Activated CD4-positive, alpha-beta T cell treated with anti-CD3 and anti-CD28 coated beads, Interleukin-2, Interleukin-6, amounts not matched to agents 100 ng/mL and 50 ng/mL, durations not matched to agents 16 hours and 8 hours (primary cell): ENCODE results near the gene DHX30.
"Not testable (repeated sequence)": the region's sequence is repeated elsewhere in the genome, so short reads cannot be mapped to it uniquely, and the experiment has no call there.

Experiments used
- DNase-seq: peaks from one replicate; pipeline ENCODE4 v3.0.0-alpha.2; 2020

The DHX30 gene, protein sequence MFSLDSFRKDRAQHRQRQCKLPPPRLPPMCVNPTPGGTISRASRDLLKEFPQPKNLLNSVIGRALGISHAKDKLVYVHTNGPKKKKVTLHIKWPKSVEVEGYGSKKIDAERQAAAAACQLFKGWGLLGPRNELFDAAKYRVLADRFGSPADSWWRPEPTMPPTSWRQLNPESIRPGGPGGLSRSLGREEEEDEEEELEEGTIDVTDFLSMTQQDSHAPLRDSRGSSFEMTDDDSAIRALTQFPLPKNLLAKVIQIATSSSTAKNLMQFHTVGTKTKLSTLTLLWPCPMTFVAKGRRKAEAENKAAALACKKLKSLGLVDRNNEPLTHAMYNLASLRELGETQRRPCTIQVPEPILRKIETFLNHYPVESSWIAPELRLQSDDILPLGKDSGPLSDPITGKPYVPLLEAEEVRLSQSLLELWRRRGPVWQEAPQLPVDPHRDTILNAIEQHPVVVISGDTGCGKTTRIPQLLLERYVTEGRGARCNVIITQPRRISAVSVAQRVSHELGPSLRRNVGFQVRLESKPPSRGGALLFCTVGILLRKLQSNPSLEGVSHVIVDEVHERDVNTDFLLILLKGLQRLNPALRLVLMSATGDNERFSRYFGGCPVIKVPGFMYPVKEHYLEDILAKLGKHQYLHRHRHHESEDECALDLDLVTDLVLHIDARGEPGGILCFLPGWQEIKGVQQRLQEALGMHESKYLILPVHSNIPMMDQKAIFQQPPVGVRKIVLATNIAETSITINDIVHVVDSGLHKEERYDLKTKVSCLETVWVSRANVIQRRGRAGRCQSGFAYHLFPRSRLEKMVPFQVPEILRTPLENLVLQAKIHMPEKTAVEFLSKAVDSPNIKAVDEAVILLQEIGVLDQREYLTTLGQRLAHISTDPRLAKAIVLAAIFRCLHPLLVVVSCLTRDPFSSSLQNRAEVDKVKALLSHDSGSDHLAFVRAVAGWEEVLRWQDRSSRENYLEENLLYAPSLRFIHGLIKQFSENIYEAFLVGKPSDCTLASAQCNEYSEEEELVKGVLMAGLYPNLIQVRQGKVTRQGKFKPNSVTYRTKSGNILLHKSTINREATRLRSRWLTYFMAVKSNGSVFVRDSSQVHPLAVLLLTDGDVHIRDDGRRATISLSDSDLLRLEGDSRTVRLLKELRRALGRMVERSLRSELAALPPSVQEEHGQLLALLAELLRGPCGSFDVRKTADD

GRCh38 chr3:47802734-47803479, at the start of gene DHX30:
TSS of gene DHX30 (plus strand) at chr3:47803138. CDS start at chr3:47810684, 7,546 bp downstream.
- peak; percentile 91 for DNase-seq

GRCh38 chr3:47758261-47759025, 44.5 kb upstream of the DHX30 start:
- DNase-seq: no peak

DNA sequence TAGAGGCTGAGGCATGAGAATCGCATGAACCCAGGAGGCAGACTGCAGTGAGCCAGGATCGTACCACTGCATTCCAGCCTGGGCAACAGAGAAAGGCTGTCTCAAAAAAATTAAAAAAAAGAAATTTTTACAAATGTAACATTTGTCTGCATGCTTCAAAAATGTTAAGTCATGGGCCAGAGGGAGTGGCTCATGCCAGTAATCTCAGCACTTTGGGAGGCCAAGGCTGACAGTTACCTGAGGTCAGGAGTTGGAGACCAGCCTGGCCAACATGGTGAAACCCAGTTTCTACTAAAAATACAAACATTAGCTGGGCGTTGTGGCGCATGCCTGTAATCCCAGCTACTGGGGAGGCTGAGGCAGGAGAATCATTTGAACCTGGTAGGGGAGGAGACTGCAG, 42.7 kb upstream of the DHX30 start:
- DNase-seq: not testable (repeated sequence)

DNA sequence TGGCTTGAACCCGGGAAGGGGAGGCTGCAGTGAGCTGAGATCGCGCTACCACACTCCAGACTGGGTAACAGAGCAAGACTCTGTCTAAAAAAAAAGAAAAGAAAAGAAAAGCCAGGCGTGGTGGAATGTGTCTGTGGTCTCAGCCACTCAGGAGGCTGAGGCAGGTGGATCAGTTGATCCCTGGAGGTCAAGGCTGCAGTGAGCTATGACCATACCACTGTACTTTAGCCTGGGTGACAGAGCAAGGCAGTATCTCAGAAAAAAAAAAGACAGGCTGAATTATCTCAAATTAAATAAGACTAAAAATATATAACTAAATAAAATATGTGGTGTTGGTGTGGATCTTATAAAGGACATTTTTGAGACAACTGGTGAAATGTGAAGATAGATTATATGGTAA, 41.9 kb upstream of the DHX30 start:
- DNase-seq: no peak

DNA sequence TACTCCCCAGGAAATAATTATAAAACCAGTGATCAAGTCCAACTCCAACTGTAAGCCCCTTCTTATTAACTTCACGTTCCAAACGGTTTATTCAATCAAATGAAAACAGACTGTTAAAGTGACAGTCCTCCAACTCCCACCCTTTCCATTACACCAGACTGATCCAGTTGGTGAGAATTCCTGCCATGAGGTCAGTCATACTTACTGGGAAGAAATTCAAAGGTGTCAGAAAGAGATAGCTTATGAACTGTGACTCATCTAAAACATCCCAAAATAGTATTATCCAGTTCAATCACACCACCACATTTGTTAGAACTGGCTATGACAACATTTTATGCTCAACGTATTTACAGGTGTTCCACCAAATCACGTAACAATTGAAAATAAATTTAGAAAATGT, 40.7 kb upstream of the DHX30 start:
- no peak for DNase-seq

- DNase-seq: no peak
Observed at GRCh38 chr3:47766186-47766585, 36.8 kb upstream of the DHX30 start.

DNA sequence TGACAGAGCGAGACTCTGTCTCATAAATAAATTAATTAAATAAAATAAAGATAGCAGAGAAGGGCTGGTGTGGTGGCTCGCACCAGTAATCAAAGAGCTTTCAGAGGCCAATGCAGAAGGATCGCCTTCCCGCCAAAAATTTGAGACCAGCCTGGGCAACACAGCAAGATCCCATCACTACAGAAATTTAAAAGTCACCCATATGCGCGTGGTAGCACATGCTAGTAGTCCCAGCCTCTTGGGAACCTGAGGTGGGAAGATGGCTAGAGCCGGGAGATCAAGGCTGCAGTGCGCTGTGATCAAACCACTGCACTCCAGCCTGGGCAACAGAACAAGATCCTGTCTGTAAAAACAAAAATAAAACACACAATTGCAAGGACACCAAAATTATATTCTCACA, 30.9 kb upstream of the DHX30 start:
- no peak for DNase-seq

GRCh38 chr3:47772788-47773187, 30.1 kb upstream of the DHX30 start:
- DNase-seq: no peak

DNA sequence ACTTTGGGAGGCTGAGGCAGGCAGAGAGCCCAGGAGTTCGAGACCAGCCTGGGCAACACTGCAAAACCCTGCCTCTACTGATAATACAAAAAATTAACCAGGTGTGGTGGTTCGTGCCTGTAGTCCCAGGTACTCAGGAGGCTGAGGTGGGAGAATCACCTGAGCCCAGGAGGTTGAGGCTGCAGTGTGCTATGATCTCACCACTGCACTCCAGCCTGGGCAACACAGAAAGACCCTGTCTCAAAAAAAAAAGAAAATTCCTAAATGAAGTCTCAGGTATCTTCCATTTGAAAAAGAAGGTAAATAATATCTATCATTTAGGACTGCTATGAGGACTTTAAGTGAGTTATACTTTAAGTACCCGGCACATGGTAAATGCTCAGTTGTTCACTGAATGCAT, 24.2 kb upstream of the DHX30 start:
- DNase-seq: no peak

DNA sequence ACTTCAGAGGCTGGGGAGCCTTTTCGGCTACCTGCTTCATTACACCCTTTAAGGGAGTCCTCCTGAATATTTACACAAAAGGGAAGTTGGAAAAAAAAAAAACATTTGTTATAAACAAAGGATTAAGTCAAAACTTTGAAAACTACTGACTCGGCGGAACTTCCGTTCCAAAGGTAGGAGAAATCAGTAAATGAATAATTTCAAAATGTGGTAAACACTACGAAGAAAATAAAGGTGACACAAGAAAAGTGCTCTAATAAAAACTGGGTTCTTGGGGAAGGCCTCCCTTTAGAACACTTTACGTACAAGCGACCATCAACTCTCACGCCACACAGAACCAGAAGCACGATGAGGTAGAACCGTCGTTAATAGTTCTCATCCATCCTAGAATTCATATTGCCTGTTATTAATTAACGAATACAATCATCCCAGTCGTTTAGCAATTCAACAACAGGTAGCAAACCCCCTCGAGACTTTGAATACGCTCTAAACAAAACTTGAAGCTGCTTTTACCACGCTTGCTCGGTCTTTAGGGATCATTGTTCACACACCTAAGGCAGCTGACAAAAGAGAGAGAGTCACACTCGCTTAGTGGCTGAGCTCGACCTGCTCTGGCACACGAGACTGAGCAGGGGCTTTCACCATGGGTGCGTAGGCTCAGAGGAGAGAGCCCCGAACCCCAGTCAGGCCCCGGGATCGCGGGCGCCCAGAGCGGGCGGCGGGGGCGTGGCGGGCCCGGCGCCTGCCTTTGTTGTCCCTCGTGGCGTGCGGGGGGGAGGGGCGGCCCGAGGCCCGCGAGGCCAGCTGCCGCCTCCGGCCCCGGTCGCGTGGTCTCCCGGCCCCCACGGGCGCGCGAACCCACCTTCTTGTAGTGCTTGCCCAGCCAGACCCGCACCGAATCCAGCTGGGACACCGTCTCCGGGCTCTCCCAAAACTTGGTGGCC, 21.9 kb upstream of the DHX30 start:
- peak; percentile 69 for DNase-seq

DNA sequence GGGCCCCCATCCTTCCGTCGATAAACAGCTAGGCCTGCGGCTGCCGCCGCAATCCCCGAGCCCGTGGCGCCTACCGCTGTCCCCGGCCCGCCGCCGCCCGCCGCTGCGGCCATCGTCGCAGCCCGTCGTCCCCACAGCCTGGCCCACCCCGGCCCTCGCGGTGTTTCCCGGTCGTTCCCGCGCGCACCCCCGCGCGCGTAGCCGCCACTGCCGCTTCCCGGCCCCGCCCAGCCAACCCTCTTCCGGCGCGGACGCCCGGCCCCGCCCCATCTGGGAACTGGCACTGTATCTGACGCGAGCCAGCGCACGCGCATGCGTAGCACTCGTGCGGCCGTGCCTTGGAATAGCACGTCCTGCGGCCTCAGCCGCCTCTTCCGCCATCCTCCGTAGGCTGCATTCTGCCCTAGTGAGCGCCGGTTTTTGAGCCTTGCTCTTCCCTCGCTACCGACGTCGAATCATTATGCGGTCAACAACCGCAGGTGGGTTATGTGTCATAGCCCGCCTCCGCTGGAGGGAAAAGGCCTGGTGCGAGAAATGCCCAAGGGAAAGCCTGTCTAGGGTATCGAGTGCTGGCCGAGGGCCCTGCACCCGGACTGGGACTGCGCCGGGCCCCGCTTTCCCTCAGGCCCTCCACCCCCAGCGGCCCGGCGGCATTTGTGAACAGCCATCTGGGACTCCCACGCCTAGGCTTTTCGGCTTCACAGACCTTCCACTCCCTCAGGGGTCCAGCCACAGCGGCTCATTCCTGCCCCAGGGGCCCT, 21.1 kb upstream of the DHX30 start, which contains the start of gene SMARCC1:
Gene SMARCC1 (minus strand): TSS at position 209 of the 761 bp plus-strand sequence. CDS start 96 bp downstream, at position 113.
- DNase-seq: peak; percentile 99

DNA sequence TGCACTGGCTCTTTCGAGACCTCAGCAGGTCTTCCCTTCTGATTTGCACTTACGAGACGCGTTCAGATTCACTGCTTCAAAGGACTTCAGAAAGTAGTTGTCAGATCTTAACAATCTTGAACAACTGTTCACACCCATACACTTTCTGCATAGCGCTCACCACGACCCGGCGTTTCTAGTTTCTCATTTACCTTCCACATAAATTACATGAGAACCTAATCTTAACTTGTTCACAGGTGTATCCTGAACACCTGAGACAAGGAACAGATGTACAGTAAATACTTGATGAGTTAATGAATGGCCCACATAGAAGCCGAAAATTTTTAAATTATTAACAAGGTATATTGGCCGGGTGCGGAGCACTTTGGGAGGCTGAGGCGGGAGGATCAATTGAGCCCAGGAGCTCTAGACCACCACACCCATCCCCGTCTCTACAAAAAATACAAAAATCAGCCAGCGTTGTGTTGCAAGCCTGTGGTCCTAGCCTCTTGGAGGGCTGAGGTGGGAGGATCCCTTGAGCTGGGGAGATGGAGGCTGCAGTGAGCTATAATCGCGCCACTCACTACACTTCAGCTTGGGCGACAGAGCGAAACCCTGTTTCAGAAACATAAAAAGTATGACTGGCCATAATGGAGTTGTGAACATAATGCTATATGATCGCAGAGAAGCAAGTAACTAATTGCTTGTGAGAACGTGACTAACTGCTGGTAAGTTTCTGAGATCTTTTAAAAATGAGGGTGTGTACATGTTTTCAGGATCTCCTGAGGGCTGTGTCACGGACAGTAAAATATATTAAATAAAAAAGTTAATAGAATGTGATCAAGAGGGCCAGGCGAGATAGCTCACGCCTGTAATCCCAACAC, 20.3 kb upstream of the DHX30 start:
- DNase-seq: no peak

DNA sequence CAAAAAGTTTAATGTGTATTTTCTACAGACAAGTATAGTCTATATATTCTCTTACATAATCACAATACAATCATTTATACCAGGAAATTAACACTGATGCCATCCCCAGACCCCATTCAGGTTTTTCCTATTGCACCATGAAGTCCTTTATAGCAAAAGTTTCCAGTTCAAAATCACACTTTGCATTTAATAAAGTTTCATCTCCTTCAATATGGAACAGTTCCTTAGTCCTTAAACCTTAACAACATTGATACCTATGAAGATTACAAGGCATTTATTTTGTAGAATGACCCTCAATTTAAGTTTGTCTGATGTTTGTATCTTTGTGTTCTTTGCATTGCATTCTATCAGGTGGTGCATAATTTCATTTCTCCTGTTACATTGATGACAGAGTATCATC, 19.3 kb upstream of the DHX30 start:
- no peak for DNase-seq

DNA sequence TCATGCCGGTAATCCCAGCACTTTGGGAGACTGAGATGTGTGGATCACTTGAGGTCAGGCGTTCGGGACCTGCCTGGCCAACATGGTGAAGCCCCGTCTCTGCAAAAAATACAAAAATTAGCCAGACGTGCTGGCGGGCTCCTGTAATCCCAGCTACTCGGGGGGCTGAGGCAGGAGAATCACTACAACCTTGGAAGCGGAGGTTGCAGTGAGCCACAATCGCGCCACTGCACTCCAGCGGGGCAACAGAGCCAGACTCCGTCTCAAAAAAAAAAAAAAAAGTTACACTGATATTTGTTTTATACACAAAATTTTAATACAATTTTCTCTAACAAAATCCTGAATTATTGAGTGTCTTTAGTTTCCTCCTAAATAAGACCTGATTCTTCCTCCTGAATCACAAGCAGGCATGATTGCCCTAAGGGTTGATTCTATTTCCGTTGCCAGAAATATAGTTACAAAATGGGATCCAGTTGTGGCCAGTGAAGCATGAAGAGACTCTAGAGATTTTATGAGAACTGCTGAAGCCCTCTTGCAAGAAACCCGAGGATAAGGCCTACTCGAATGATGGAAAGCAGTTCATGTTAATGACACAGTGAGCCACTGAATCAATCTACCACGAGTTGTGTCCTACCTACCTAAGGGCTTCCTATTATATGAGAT, 11.6 kb upstream of the DHX30 start:
- DNase-seq: no peak

DNA sequence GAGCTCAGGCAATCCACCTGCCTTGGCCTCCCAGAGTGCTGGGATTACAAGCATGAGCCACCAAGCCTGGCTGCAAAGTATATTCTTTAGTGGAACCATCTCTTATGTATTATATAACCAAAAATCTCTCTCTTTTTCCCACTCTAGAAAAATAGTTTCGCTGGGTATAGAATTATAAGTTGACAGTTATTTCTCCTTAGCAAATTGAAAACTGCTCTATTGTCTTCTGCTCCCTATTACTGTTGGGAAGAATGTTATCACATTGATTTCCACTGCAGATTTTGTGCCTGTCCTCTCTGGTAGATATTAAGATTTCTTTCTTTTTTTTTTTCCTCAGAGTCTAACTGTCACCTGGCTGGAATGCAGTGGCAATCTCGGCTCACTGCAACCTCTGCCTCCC, 10.2 kb upstream of the DHX30 start:
- no peak for DNase-seq

DNA sequence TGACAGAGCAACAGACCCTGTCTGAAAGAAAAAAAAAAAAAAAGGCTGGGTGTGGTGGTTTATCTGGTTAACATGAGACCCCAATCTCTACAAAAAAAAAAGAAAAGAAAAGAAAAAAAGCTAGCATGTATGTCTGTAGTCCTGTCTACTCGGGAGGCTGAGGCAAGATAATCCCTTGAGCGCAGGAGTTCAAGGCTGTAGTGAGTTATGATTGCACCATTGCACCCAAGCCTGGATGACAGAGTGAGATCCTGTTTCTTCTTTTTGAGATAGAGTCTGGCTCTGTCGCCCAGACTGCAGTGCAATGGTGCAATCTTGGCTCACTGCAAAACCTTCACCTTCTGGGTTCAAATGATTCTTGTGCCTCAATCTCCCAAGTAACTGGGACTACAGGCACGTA, 8.4 kb upstream of the DHX30 start:
- no peak for DNase-seq

GRCh38 chr3:47799733-47800132, 3.2 kb upstream of the DHX30 start:
- DNase-seq: peak; percentile 12

DNA sequence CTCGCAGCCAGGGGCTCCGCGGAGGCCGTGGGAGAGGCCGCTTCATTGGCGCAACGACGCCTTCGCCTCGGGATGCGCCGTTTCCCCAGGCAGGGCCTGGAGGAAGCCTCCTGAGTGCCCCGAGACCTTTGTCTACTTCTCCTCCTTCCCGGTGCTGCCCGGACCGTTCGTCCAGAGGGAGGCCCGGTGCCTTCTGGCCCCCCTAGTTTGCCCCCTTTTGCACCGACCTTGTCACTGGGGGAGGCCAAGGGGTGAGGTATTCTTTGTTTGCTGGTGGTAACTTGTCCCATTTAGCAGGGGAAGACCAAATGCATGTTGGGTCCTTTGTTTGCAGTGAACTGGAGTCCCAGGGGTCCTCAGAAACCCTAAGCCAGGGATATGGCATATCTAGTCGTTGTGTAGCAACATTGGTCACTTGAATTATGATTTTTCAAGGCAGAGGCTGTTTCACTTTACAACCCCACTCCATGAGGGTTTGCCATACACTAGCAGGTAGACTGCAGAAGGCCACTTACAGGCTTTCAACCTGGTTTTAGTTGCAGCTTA, 615 bp downstream of the DHX30 start:
- DNase-seq: no peak
